ENCODE data around the gene NUF2.

The NUF2 gene

GRCh38 chr1:163321311-163322305 is at the start of gene NUF2:
TSS of gene NUF2 (plus strand) at chr1:163321954. CDS start at chr1:163326052, 4,098 bp downstream.
- no peaks in the 10 kb centered on the region; the same call in 1 of the 2 replicates for H3K36me3 ChIP-seq (replicated peaks; ENCODE audit: insufficient read depth, low read length)
- H3K27me3 ChIP-seq (replicated peaks; ENCODE audit: insufficient read depth, low read length) = no peaks in the 10 kb centered on the region
- DNase-seq = peak; percentile 100
- peak within 1 kb of the TSS; percentile 79 for H3K9ac ChIP-seq (ENCODE audit: low read length)
- H3K4me1 ChIP-seq (ENCODE audit: low read length) = peaks cover 9% of the 10 kb centered on the region
- peak within 1 kb of the TSS; percentile 79 for H3K4me2 ChIP-seq (ENCODE audit: low read depth, low read length)
- H3K9me2 ChIP-seq (replicated peaks; ENCODE audit: insufficient read depth, low read length) = no peaks in the 10 kb centered on the region
- H3F3A ChIP-seq (ENCODE audit: insufficient read depth, low read length) = peaks cover 7% of the 10 kb centered on the region
- H4K20me1 ChIP-seq (ENCODE audit: insufficient read depth, low read length) = no peaks in the 10 kb centered on the region
- peaks cover 49% of the 10 kb centered on the region for H3K79me2 ChIP-seq (ENCODE audit: low read length)
- H3K27ac ChIP-seq (ENCODE audit: low read length) = peak within 1 kb of the TSS; percentile 78
- H3K4me3 ChIP-seq (ENCODE audit: low read length) = peak within 1 kb of the TSS; percentile 89
- no peaks in the 10 kb centered on the region for H3K9me3 ChIP-seq (replicated peaks; ENCODE audit: insufficient read depth, low read length)
- TF ChIP-seq EZH2phosphoT487 (IDR thresholded peaks at IDR 0.05; ENCODE audit: low read length) (no peak), CTCF (IDR thresholded peaks at IDR 0.05; ENCODE audit: low read length) (no peak), EZH2 (optimal IDR thresholded peaks at IDR 0.05; ENCODE audit: low read depth, low read length) (no peak)
- H2AFZ ChIP-seq (ENCODE audit: low read length) = peak within 1 kb of the TSS; percentile 95

GRCh38 chr1:163273766-163274441 is 47.9 kb upstream of the NUF2 start:
- Histone ChIP-seq H3K4me1 (ENCODE audit: low read length) (no peaks in the 10 kb centered on the region), H3K9ac (ENCODE audit: low read length) (no peak overlapping the region), H3F3A (ENCODE audit: insufficient read depth, low read length) (no peaks in the 10 kb centered on the region), H2AFZ (ENCODE audit: low read length) (no peak overlapping the region), H3K27me3 (replicated peaks; ENCODE audit: insufficient read depth, low read length) (no peaks in the 10 kb centered on the region), H3K79me2 (ENCODE audit: low read length) (no peaks in the 10 kb centered on the region), H3K9me3 (replicated peaks; ENCODE audit: insufficient read depth, low read length) (no peaks in the 10 kb centered on the region), H3K27ac (ENCODE audit: low read length) (no peak overlapping the region), H3K9me2 (replicated peaks; ENCODE audit: insufficient read depth, low read length) (no peaks in the 10 kb centered on the region), H3K4me2 (ENCODE audit: low read depth, low read length) (no peak overlapping the region), H3K36me3 (replicated peaks; ENCODE audit: insufficient read depth, low read length) (no peaks in the 10 kb centered on the region), H3K4me3 (ENCODE audit: low read length) (no peak overlapping the region), H4K20me1 (ENCODE audit: insufficient read depth, low read length) (no peaks in the 10 kb centered on the region)
- no peak for DNase-seq
- TF ChIP-seq EZH2phosphoT487 (IDR thresholded peaks at IDR 0.05; ENCODE audit: low read length) (no peak), EZH2 (optimal IDR thresholded peaks at IDR 0.05; ENCODE audit: low read depth, low read length) (no peak), CTCF (IDR thresholded peaks at IDR 0.05; ENCODE audit: low read length) (no peak)

GRCh38 chr1:163275222-163275621 is 46.5 kb upstream of the NUF2 start:
- DNase-seq = no peak
- H3K9ac ChIP-seq (ENCODE audit: low read length) = no peak overlapping the region
- H3K79me2 ChIP-seq (ENCODE audit: low read length) = no peaks in the 10 kb centered on the region
- TF ChIP-seq CTCF (IDR thresholded peaks at IDR 0.05; ENCODE audit: low read length) (no peak), EZH2phosphoT487 (IDR thresholded peaks at IDR 0.05; ENCODE audit: low read length) (no peak), EZH2 (optimal IDR thresholded peaks at IDR 0.05; ENCODE audit: low read depth, low read length) (no peak)
- no peaks in the 10 kb centered on the region for H4K20me1 ChIP-seq (ENCODE audit: insufficient read depth, low read length)
- no peaks in the 10 kb centered on the region for H3K36me3 ChIP-seq (replicated peaks; ENCODE audit: insufficient read depth, low read length)
- H3F3A ChIP-seq (ENCODE audit: insufficient read depth, low read length) = no peaks in the 10 kb centered on the region
- no peaks in the 10 kb centered on the region for H3K27me3 ChIP-seq (replicated peaks; ENCODE audit: insufficient read depth, low read length)
- no peak overlapping the region for H3K27ac ChIP-seq (ENCODE audit: low read length)
- H2AFZ ChIP-seq (ENCODE audit: low read length) = no peak overlapping the region
- no peaks in the 10 kb centered on the region for H3K9me3 ChIP-seq (replicated peaks; ENCODE audit: insufficient read depth, low read length)
- H3K4me2 ChIP-seq (ENCODE audit: low read depth, low read length) = no peak overlapping the region
- no peak overlapping the region for H3K4me3 ChIP-seq (ENCODE audit: low read length)
- no peaks in the 10 kb centered on the region for H3K9me2 ChIP-seq (replicated peaks; ENCODE audit: insufficient read depth, low read length)
- H3K4me1 ChIP-seq (ENCODE audit: low read length) = no peaks in the 10 kb centered on the region

Measured in MM.1S (cell line).